Hepatocyte (in vitro differentiated cells): Measurements from ENCODE around the gene RGS3.

Experiments
- CTCF ChIP-seq: fragments of 200-600 bp; sonication (generic); IDR thresholded peaks from 2 replicates; pipeline ENCODE4 v1.5.1; 2016; ENCODE audit warnings: antibody characterized with exemption, mild to moderate bottlenecking; ENCODE audit not compliant: poor library complexity
- EZH2phosphoT487 ChIP-seq: fragments of 200-600 bp; sonication (generic); IDR thresholded peaks from one replicate; pipeline ENCODE4 v1.6.1; 2018; ENCODE audit warnings: antibody characterized with exemption, mild to moderate bottlenecking, low read depth, moderate library complexity; ENCODE audit not compliant: unreplicated experiment, severe bottlenecking

DNA sequence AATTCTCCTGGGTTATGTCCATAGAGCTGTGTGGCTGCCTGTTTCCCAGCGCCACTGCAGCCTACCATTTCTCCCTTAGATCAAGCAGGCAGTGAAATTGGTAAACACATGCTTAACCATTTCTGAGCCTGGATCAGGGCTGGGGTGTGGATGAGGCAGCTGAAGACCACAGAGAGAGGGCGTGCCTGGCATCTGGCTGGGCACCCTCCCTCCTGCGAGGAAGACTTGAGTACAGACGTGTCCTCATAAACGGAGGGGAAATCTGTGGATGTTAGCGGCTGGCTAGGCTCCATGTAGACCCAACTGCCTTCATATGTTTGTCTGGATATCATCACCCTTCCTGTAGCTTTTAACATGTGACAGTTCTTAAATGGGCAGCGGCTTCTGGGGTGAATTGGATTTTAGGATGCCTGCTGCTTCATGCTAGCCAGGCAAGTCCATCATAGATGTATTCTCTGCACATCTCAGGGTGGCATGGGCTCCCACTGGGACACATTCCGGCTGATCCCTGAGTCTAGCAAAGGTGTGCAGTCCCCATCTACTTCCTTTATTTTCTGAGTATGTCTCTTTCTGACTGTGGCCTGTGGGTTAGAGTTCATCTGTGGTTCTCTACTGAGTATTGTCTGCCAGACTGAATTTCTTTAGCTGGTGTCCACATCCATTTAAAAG is 11.0 kb downstream of the RGS3 start:
- no peak for TF ChIP-seq CTCF
- TF ChIP-seq EZH2phosphoT487 = no peak
